H9 (cell line): ENCODE measurements around the gene IDNK. TPM values are rescaled to one million over a fixed set of nuclear protein-coding genes. Genes with fewer than 3 reads are reported as not detected.
"Not testable (repeated sequence)": the region's sequence is repeated elsewhere in the genome, so short reads cannot be mapped to it uniquely, and the experiment has no call there.

Experiments used
- DNase-seq: peaks from one replicate; pipeline ENCODE4 v3.0.0-alpha.2; 2017
- H2AFZ ChIP-seq: one replicate; pipeline ENCODE4 v1.6.1; 2013; ENCODE audit warnings: mild to moderate bottlenecking, low read length, control low read depth, moderate library complexity
- H2AK5ac ChIP-seq: 2 replicates; pipeline ENCODE4 v1.6.1; 2013; ENCODE audit warnings: low read length, control low read depth, mixed read lengths; ENCODE audit not compliant: insufficient read length
- H2BK120ac ChIP-seq: one replicate; pipeline ENCODE4 v1.6.1; 2013; ENCODE audit warnings: low read depth, mild to moderate bottlenecking, low read length, control low read depth, inconsistent platforms; ENCODE audit not compliant: poor library complexity, severe bottlenecking
- H2BK12ac ChIP-seq: 2 replicates; pipeline ENCODE4 v1.6.1; 2013; ENCODE audit warnings: low read length, control low read depth, mixed read lengths, low read depth; ENCODE audit not compliant: insufficient read length
- H2BK15ac ChIP-seq: 2 replicates; pipeline ENCODE4 v1.6.1; 2013; ENCODE audit warnings: low read depth, low read length, control low read depth
- H2BK20ac ChIP-seq: one replicate; pipeline ENCODE4 v1.6.1; 2013; ENCODE audit warnings: low read depth, mild to moderate bottlenecking, low read length, control low read depth, inconsistent platforms; ENCODE audit not compliant: poor library complexity, severe bottlenecking
- H2BK5ac ChIP-seq: 2 replicates; pipeline ENCODE4 v1.6.1; 2013; ENCODE audit warnings: low read length, control low read depth, mixed read lengths; ENCODE audit not compliant: insufficient read length
- H3K14ac ChIP-seq: 2 replicates; pipeline ENCODE4 v1.6.1; 2013; ENCODE audit warnings: low read length, control low read depth; ENCODE audit not compliant: insufficient read depth
- H3K18ac ChIP-seq: 2 replicates; pipeline ENCODE4 v1.6.1; 2013; ENCODE audit warnings: low read depth, mild to moderate bottlenecking, mixed read lengths, low read length, control low read depth; ENCODE audit not compliant: insufficient read length
- H3K23ac ChIP-seq: 2 replicates; pipeline ENCODE4 v1.6.1; 2013; ENCODE audit warnings: low read length, control low read depth, mixed read lengths, low read depth; ENCODE audit not compliant: insufficient read length
- H3K23me2 ChIP-seq: 2 replicates; pipeline ENCODE4 v1.6.1; 2013; ENCODE audit warnings: low read depth, mild to moderate bottlenecking, mixed read lengths, low read length, control low read depth; ENCODE audit not compliant: insufficient read length, poor library complexity, severe bottlenecking
- H3K27ac ChIP-seq: 2 replicates; pipeline ENCODE4 v1.5.1; 2013; ENCODE audit warnings: low read length, control low read depth, mixed read lengths, low read depth; ENCODE audit not compliant: insufficient read length
- H3K27me3 ChIP-seq: 2 replicates; pipeline ENCODE4 v1.6.1; 2013; ENCODE audit warnings: low read length, control low read depth, inconsistent platforms; ENCODE audit not compliant: insufficient read depth
- H3K4ac ChIP-seq: 2 replicates; pipeline ENCODE4 v1.6.1; 2013; ENCODE audit warnings: low read depth, mild to moderate bottlenecking, control low read depth, inconsistent platforms, low read length, moderate library complexity
- H3K4me1 ChIP-seq: 2 replicates; pipeline ENCODE4 v1.6.1; 2013; ENCODE audit warnings: low read length, control low read depth, inconsistent platforms; ENCODE audit not compliant: insufficient read depth
- H3K4me2 ChIP-seq: 2 replicates; pipeline ENCODE4 v1.6.1; 2013; ENCODE audit warnings: low read length, control low read depth, mixed read lengths; ENCODE audit not compliant: insufficient read length, insufficient read depth
- H3K56ac ChIP-seq: 2 replicates; pipeline ENCODE4 v1.6.1; 2013; ENCODE audit warnings: low read depth, mild to moderate bottlenecking, mixed read lengths, low read length, control low read depth; ENCODE audit not compliant: insufficient read length
- H3K79me1 ChIP-seq: 2 replicates; pipeline ENCODE4 v1.6.1; 2013; ENCODE audit warnings: low read depth, mild to moderate bottlenecking, moderate library complexity, low read length, control low read depth, inconsistent platforms; ENCODE audit not compliant: insufficient read depth, poor library complexity, severe bottlenecking
- H3K79me2 ChIP-seq: 2 replicates; pipeline ENCODE4 v1.6.1; 2013; ENCODE audit warnings: low read length, control low read depth, inconsistent platforms; ENCODE audit not compliant: insufficient read depth
- H3K9ac ChIP-seq: 2 replicates; pipeline ENCODE4 v1.6.1; 2013; ENCODE audit warnings: low read length, control low read depth, mixed read lengths; ENCODE audit not compliant: insufficient read length; ENCODE audit errors: extremely low read depth
- H3K9me3 ChIP-seq: one replicate; pipeline ENCODE4 v1.6.1; 2013; ENCODE audit warnings: low read depth, low read length, inconsistent platforms; ENCODE audit not compliant: control insufficient read depth
- H3T11ph ChIP-seq: one replicate; pipeline ENCODE4 v1.6.1; 2013; ENCODE audit warnings: mild to moderate bottlenecking, low read length, control low read depth, inconsistent platforms
- H4K20me1 ChIP-seq: one replicate; pipeline ENCODE4 v1.6.1; 2013; ENCODE audit not compliant: control insufficient read depth, insufficient read length, insufficient read depth
- H4K5ac ChIP-seq: 2 replicates; pipeline ENCODE4 v1.6.1; 2013; ENCODE audit warnings: low read depth, mild to moderate bottlenecking, mixed read lengths, low read length, control low read depth; ENCODE audit not compliant: insufficient read length
- H4K8ac ChIP-seq: replicated peaks from 2 replicates; pipeline ENCODE4 v1.6.1; 2013; ENCODE audit warnings: low read length, control low read depth, mixed read lengths, low read depth; ENCODE audit not compliant: insufficient read length
- H4K91ac ChIP-seq: 2 replicates; pipeline ENCODE4 v1.6.1; 2013; ENCODE audit warnings: low read depth, mild to moderate bottlenecking, moderate library complexity, mixed read lengths, low read length, control low read depth; ENCODE audit not compliant: insufficient read length
- H3K27ac Mint-ChIP-seq, 3 experiments: 2 replicates in 2 of 3; 3 replicates in 1 of 3; pipeline ENCODE4 v1.8.0; 2020 to 2021; ENCODE audit warnings: mixed read lengths in 3 of 3, mild to moderate bottlenecking in 1 of 3, moderate library complexity in 1 of 3
- H3K27me3 Mint-ChIP-seq: 2 replicates; pipeline ENCODE4 v1.8.0; 2021; ENCODE audit warnings: low read depth, mild to moderate bottlenecking, moderate library complexity, mixed read lengths
- H3K36me3 Mint-ChIP-seq, 3 experiments: 2 replicates in 2 of 3; 3 replicates in 1 of 3; pipeline ENCODE4 v1.8.0; 2020 to 2021; ENCODE audit warnings: low read depth in 3 of 3, mixed read lengths in 3 of 3; ENCODE audit not compliant: insufficient read depth in 1 of 3
- H3K4me1 Mint-ChIP-seq, 2 experiments: 2 replicates each; pipeline ENCODE4 v1.8.0; 2020; ENCODE audit warnings: mixed read lengths in 2 of 2
- H3K4me3 Mint-ChIP-seq, 2 experiments: 2 replicates in 1 of 2; 3 replicates in 1 of 2; pipeline ENCODE4 v1.8.0; 2020 to 2021; ENCODE audit warnings: mild to moderate bottlenecking in 2 of 2, mixed read lengths in 2 of 2, moderate library complexity in 1 of 2
- H3K9me3 Mint-ChIP-seq, 2 experiments: 2 replicates in 1 of 2; 3 replicates in 1 of 2; pipeline ENCODE4 v1.8.0; 2020; ENCODE audit warnings: mild to moderate bottlenecking in 2 of 2, mixed read lengths in 2 of 2, moderate library complexity in 1 of 2
- WGBS: extraction: QIAGEN DNeasy Blood & Tissue Kit; methylation state at CpG from one replicate; pipeline ENCODE4 v1.1.7; 2013; ENCODE audit warnings: missing lambda C conversion rate, low lambda C conversion rate, mixed read lengths; ENCODE audit not compliant: insufficient read length; ENCODE audit errors: extremely low coverage; 5-methylcytosine and 5-hydroxymethylcytosine counted together
- total RNA-seq: library from RNA; stranded (reverse); gene quantifications from 2 replicates; pipeline ENCODE4 v1.2.1, GENCODE V29; 2021

IDNK gene
- total RNA-seq, 1 experiment from 2014 or later, result 1.4 TPM

DNA sequence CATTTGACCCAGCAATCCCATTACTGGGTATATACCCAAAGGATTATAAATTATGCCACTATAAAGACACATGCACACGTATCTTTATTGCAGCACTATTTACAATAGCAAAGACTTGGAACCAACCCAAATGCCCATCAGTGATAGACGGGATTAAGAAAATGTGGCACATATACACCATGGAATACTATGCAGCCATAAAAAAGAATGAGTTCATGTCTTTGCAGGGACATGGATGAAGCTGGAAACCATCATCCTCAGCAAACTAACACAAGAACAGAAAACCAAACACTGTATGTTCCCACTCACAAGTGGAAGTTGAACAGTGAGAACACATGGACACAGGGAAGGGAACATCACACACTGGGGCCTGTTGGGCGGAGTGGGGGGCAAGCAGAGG, 9.6 kb upstream of the IDNK start:
- H4K20me1 ChIP-seq, H3K9me3 Mint-ChIP-seq, H3K9ac ChIP-seq, H3K27ac Mint-ChIP-seq, H2AK5ac ChIP-seq, H3K56ac ChIP-seq, H4K91ac ChIP-seq, H3K27me3 ChIP-seq, H3K9me3 ChIP-seq, H2BK120ac ChIP-seq, H3K23me2 ChIP-seq, H2BK12ac ChIP-seq, H3K4me1 Mint-ChIP-seq, H3K4me1 ChIP-seq, H3K27ac ChIP-seq, H3K4ac ChIP-seq, H3K79me2 ChIP-seq, H4K8ac ChIP-seq, H3K36me3 Mint-ChIP-seq, H3K4me3 Mint-ChIP-seq, H2BK20ac ChIP-seq, H2BK5ac ChIP-seq, H3T11ph ChIP-seq, H3K4me2 ChIP-seq, H4K5ac ChIP-seq, H3K27me3 Mint-ChIP-seq, DNase-seq, H2AFZ ChIP-seq, H3K18ac ChIP-seq, H3K14ac ChIP-seq, H3K79me1 ChIP-seq, H3K23ac ChIP-seq, H2BK15ac ChIP-seq: not testable (repeated sequence)
- no CpG with 5 or more reads among the region's 3 CpGs for WGBS
